HG03469 (cell line): Measurements from ENCODE around the gene RXFP1.
"Not testable (repeated sequence)": the region's sequence is repeated elsewhere in the genome, so short reads cannot be mapped to it uniquely, and the experiment has no call there.

Experiments
- ATAC-seq: cut with Tn5 transposase; IDR thresholded peaks from one replicate; pipeline ENCODE4 v1.9.1; 2021; ENCODE audit warnings: mild to moderate bottlenecking, moderate library complexity, moderate number of reproducible peaks; ENCODE audit not compliant: unreplicated experiment

RXFP1 gene

GRCh38 chr4:158606969-158607368, 85.3 kb downstream of the RXFP1 start:
- no peak for ATAC-seq

- no peak for ATAC-seq
Observed at GRCh38 chr4:158609116-158609515, 87.4 kb downstream of the RXFP1 start.

DNA sequence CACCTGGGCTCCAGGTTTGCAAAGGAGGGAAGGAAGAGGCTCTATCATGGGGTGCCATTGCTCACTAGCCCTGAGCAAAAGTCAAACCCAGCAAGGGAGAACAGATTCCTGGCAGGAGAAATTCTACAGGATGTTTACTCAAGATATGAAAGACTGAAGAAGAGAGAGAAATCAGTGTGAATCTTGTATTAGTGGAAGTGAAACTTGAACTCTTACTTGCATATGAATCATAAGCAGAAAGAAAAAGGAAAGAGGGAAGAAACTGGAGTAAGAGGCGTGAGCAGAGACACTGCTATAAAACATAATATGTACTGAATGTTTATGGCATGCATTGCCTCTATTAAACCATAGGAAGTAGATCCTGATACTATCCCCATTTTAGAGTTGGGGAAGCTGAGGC, 89.1 kb downstream of the RXFP1 start:
- ATAC-seq = peak; percentile 97

DNA sequence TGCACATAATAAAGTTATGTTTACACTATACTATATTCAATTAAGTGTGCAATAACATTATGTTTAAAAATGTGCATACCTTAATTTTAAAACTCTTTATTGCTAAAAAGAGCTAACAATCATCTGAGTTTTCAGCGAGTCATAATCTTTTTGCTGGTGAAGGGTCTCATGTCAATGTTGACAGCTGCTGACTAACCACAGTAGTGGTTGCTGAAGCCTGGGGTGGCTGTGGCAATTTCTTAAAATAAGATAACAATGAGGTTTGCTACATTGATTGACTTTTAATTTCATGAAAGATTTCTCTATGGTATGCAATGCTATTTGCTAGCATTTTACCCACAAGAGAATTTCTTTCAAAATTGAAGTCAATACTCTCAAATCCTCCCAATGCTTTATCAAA, 91.4 kb downstream of the RXFP1 start:
- no peak for ATAC-seq

DNA sequence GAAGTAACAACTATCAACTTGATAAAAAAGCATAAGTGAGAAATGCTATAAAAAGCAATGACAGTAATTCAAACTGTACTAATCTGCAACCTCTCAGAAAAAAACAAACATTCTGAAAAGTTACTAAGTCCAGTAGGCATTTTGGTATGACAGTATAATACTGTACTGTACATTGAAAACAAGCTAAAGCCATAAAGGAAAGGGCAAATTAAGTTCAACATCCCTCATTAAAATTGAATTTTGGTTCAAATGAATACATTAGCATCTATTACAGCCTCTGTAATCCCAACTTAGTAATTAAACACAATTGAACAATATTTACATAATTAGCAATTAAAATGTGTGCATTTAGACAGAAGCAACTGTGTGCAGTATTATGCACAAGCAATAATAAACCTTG, 96.3 kb downstream of the RXFP1 start:
- ATAC-seq = no peak

GRCh38 chr4:158621729-158622128, 100.0 kb downstream of the RXFP1 start:
- no peak for ATAC-seq

DNA sequence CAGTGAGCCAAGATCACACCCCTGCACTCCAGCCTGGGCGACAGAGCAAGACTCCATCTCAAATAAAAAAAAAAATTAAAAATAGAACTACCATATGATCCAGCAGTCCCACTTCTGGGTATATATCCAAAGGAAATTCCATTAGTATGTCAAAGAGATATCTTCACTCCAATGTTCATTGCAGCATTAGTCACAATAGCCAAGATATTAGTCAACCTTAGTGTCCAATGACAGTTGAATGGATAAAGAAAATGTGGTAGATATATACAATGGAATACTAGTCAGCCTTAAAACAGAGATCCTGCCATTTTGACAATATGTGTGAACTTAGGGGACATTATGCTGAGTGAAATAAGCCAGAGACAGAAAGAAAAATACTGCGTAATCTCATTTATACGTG, 100.6 kb downstream of the RXFP1 start:
- no peak for ATAC-seq

DNA sequence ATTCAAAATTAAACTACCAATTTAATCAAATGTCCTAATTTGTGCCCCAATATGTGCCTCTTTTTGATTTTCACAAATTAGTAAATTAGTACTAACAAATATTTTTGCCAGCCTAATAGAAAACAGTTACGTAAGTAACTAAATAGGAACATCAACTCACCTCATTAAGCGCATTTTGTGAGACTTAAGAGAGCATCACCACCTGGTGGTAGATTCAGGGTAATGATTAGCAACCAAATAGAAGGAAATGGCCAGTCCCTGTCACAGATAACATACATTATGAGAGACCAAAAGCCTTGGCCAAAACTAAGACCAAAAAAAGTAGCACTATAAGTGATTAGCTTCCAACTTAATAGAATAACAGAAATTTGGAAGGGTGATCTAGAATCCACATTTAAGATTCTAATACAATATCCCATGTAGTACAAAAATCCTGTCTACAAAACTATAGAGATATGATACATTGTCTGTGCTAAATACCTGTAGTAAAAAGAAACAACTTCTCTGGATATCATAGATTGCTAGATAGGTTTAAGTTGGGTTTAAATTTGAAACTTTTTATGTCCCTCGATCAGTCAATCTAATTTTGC, 103.3 kb downstream of the RXFP1 start:
- ATAC-seq = peak; percentile 96

DNA sequence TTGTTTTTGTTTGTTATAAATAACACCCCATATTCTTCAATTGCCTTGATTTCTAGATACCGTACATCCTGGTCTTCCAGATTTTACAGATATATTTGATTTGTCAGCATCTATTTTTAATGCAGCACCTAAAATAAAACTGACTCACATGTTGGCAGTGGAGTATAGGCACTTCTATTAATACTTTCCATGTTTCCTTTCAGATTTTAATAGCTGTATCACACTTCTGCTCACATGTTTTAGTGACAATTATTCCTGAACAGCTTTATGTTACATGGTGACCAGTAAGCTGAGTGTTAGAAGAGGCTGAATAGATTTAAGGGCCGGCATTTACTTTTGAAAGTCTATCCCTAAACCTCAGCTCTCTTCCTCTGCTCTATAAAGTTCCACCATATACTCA, 103.9 kb downstream of the RXFP1 start:
- ATAC-seq = no peak

- ATAC-seq = no peak
Observed at GRCh38 chr4:158630893-158631292, 109.2 kb downstream of the RXFP1 start.

DNA sequence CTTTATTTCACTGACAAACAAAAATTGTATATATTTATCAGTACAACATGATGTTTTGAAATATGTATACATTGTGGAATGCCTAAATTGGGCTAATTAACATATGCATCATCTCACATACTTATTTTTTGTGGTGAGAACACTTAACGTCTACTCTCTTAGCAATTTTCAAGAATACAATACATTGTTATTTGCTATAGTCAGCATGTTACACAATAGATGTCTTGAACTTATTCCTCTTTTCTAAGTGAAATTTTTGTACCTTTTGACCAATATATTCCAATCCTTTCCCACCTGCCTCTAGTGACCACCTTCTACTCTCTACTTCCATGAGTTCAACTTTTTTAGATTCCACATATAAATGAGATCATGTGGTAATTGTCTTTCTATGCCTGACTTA, 114.9 kb downstream of the RXFP1 start:
- no peak for ATAC-seq

- ATAC-seq = no peak
Observed at GRCh38 chr4:158644356-158644755, 122.7 kb downstream of the RXFP1 start.

DNA sequence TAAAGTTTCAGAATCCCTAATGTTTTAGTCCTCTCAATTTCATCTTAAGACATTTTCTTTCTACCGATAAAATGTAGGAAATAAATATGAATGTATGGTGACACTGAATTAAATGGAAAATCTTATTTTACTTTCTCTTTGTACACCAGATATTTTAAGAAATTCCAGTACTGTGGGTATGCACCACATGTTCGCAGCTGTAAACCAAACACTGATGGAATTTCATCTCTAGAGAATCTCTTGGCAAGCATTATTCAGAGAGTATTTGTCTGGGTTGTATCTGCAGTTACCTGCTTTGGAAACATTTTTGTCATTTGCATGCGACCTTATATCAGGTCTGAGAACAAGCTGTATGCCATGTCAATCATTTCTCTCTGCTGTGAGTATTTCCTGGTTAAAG, 123.1 kb downstream of the RXFP1 start:
- no peak for ATAC-seq

- no peak for ATAC-seq
Observed at GRCh38 chr4:158649111-158649680, 127.5 kb downstream of the RXFP1 start.

DNA sequence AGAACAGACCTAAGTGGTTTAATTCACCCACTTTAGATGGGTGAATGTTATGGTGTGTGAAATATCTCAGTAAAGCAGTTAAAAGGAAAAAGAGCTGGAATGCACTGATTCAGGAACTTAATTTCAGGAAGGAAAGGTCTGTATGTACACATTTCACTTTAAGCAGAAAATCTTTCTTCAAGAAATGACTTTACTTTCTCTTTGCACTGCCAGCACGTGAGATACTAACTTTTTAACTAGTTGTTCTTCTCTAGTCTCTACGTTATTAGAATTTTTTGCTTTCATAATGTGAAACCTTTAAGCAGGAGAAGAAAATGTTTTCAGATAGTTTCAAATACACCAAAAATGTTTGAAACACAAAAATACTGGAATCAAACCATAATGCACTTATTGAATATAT, 131.2 kb downstream of the RXFP1 start:
- no peak for ATAC-seq

DNA sequence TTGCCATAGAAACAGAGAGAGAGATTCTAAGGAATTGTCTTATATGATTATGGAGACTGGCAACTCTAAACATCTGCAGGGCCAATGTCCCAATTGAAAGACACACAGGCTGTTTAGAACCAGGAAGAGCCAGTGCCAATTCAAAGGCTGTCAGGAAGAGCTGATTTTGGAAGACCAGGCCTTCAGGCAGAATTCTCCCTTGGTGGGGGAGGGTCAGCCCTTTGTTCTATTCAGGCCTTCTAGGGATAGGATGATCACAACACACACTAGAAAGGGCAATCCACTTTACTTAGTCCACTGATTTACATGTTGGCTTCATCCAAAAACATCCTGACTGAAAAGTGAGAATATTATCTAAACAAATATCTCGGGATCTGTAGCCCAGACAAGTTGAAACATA, 134.8 kb downstream of the RXFP1 start:
- no peak for ATAC-seq

GRCh38 chr4:158657291-158657690, 135.6 kb downstream of the RXFP1 start:
- ATAC-seq = no peak

- ATAC-seq = not testable (repeated sequence)
Observed at GRCh38 chr4:158663255-158663654, 141.6 kb downstream of the RXFP1 start.

DNA sequence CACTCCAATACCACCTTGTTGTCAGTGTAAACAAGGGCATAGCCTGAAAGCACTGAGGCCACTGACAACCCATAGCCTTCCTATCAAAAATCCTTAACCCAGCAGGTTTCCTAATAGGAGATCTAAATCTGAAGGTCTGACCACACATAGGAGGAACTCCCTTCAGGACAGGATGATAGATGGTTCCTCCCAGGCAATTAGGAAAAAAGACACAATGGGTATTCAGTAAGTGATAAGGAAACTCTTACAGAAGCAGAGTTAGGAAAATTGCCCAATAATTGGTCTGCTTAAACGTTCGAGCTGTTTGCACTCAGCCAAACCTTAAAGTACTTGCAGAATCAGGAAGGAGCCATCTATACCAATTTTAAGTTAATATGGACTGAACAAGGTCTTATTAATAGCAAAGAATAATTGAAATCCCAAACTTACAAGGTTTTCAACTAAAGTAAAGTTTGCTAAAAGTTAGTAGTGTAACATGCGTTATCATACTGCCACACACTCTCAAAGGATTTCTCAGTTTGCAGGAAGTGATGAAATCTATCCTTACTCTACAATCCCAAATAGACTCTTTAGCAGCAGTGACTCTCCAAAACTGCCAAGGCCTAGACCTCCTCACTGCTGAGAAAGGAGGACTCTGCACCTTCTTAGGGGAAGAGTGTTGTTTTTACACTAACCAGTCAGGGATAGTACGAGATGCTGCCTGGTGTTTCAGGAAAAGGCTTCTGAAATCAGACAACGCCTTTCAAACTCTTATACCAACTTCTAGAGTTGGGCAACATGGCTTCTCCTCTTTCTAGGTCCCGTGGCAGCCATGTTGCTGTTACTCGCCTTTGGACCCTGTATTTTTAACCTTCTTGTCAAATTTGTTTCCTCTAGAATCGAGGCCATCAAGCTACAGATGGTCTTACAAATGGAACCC, 142.3 kb downstream of the RXFP1 start:
- ATAC-seq = not testable (repeated sequence)

GRCh38 chr4:158664806-158665205, 143.1 kb downstream of the RXFP1 start:
- no peak for ATAC-seq

GRCh38 chr4:158666892-158667291, 145.2 kb downstream of the RXFP1 start:
- ATAC-seq = no peak

- no peak for ATAC-seq
Observed at GRCh38 chr4:158667651-158668198, 146.0 kb downstream of the RXFP1 start.
